Astrocyte (in vitro differentiated cells and primary cell): ENCODE results near the gene NDUFB8.
"Not testable (repeated sequence)": the region's sequence is repeated elsewhere in the genome, so short reads cannot be mapped to it uniquely, and the experiment has no call there.

Experiments used
- EZH2 ChIP-seq: IDR thresholded peaks from 2 replicates; pipeline ENCODE4 v1.6.1; 2012; ENCODE audit warnings: mild to moderate bottlenecking, low read length, inconsistent platforms; ENCODE audit not compliant: insufficient read depth
- TF ChIP-seq, protein P1 (sequence below): IDR thresholded peaks from 2 replicates; pipeline ENCODE4 v1.5.1; 2011; ENCODE audit warnings: low read depth, mild to moderate bottlenecking, inconsistent platforms, low read length, moderate library complexity; ENCODE audit not compliant: insufficient read depth

- TF ChIP-seq, protein P1, sequence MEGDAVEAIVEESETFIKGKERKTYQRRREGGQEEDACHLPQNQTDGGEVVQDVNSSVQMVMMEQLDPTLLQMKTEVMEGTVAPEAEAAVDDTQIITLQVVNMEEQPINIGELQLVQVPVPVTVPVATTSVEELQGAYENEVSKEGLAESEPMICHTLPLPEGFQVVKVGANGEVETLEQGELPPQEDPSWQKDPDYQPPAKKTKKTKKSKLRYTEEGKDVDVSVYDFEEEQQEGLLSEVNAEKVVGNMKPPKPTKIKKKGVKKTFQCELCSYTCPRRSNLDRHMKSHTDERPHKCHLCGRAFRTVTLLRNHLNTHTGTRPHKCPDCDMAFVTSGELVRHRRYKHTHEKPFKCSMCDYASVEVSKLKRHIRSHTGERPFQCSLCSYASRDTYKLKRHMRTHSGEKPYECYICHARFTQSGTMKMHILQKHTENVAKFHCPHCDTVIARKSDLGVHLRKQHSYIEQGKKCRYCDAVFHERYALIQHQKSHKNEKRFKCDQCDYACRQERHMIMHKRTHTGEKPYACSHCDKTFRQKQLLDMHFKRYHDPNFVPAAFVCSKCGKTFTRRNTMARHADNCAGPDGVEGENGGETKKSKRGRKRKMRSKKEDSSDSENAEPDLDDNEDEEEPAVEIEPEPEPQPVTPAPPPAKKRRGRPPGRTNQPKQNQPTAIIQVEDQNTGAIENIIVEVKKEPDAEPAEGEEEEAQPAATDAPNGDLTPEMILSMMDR, result not testable (repeated sequence)
- TF ChIP-seq EZH2, result not testable (repeated sequence)
These were observed 45.5 kb upstream of the NDUFB8 start for GRCh38 chr10:100575146-100575545.
